ENCODE results near the gene RPS4Y1.

The RPS4Y1 gene

GRCh38 chrY:2835230-2835629 lies 6.2 kb upstream of the RPS4Y1 start:
- DNase-seq (ENCODE audit: low read depth) = no peak
- H3K4me3 ChIP-seq (ENCODE audit: low read length) = no peak overlapping the region
- no peak for TF ChIP-seq CTCF (conservative IDR thresholded peaks at IDR 0.05; ENCODE audit: low read length)

GRCh38 chrY:2837078-2837477 lies 4.3 kb upstream of the RPS4Y1 start:
- DNase-seq (ENCODE audit: low read depth) = no peak
- TF ChIP-seq CTCF (conservative IDR thresholded peaks at IDR 0.05; ENCODE audit: low read length) = no peak

GRCh38 chrY:2837932-2838331 lies 3.5 kb upstream of the RPS4Y1 start:
- no peak for DNase-seq (ENCODE audit: low read depth)
- TF ChIP-seq CTCF (conservative IDR thresholded peaks at IDR 0.05; ENCODE audit: low read length) = no peak
- H3K4me3 ChIP-seq (ENCODE audit: low read length) = no peak overlapping the region

More at GRCh38 chrY:2837078-2837477, 4.3 kb upstream of the RPS4Y1 start:
- no peak overlapping the region for H3K4me3 ChIP-seq (ENCODE audit: low read length)

- no peak for TF ChIP-seq CTCF (conservative IDR thresholded peaks at IDR 0.05; ENCODE audit: low read length)
These were observed 5.4 kb downstream of the RPS4Y1 start for GRCh38 chrY:2846791-2847190.

GRCh38 chrY:2848384-2848783 lies 7.0 kb downstream of the RPS4Y1 start:
- no peak overlapping the region for H3K4me3 ChIP-seq (ENCODE audit: low read length)
- TF ChIP-seq CTCF (conservative IDR thresholded peaks at IDR 0.05; ENCODE audit: low read length) = no peak
- DNase-seq (ENCODE audit: low read depth) = no peak

More at GRCh38 chrY:2846791-2847190, 5.4 kb downstream of the RPS4Y1 start:
- no peak for DNase-seq (ENCODE audit: low read depth)
- H3K4me3 ChIP-seq (ENCODE audit: low read length) = no peak overlapping the region

GRCh38 chrY:2849368-2849767 lies 8.0 kb downstream of the RPS4Y1 start:
- no peak for DNase-seq (ENCODE audit: low read depth)
- TF ChIP-seq CTCF (conservative IDR thresholded peaks at IDR 0.05; ENCODE audit: low read length) = no peak
- no peak overlapping the region for H3K4me3 ChIP-seq (ENCODE audit: low read length)

- TF ChIP-seq CTCF (conservative IDR thresholded peaks at IDR 0.05; ENCODE audit: low read length) = no peak
- H3K4me3 ChIP-seq (ENCODE audit: low read length) = no peak overlapping the region
- no peak for DNase-seq (ENCODE audit: low read depth)
These were observed 12.9 kb downstream of the RPS4Y1 start for GRCh38 chrY:2854145-2854774.
